Right lobe of liver (tissue), 4 donors: ENCODE results near the gene TTC17.

Experiments used
- POLR2A ChIP-seq: fragments of 450-650 bp; IDR thresholded peaks from one replicate; pipeline ENCODE4 v1.6.1; 2017; ENCODE audit warnings: antibody characterized with exemption, mild to moderate bottlenecking
- TF ChIP-seq, protein P1 (sequence below), 4 donors: fragments of 200-600 bp in 3 of 4; fragments of 450-650 bp in 1 of 4; IDR thresholded peaks; one replicate each; pipeline versions ENCODE4 v1.5.1 to v1.8.0; 2016 to 2022; ENCODE audit warnings: antibody characterized with exemption in 4 of 4, mild to moderate bottlenecking in 2 of 4
- donor health status: DM: no; HTN: no; CAD: no.
- donor health status: DM: no; HTN: no; CAD: no.
- donor health status: DM: no; HTN: yes; CAD: no.

DNA sequence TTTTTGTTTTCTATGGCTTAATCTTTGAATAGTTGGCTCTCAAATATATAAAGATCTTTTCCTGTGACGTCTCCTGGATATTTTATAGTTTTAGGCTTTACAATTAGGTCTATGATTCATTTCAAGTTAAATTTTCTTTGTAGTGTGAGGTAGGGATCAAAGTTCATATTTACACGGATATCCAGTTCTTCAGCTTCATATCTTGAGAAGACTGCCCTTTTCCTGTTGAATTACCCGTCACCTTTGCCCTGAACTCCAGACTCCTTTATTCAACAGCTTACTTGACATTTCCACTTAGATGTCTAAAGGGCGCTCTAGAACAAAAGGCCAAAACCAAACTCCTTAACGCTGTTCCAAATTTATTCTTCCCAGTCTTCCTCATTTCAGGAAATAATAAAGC lies 51.7 kb downstream of the TTC17 start:
- TF ChIP-seq, protein P1, sequence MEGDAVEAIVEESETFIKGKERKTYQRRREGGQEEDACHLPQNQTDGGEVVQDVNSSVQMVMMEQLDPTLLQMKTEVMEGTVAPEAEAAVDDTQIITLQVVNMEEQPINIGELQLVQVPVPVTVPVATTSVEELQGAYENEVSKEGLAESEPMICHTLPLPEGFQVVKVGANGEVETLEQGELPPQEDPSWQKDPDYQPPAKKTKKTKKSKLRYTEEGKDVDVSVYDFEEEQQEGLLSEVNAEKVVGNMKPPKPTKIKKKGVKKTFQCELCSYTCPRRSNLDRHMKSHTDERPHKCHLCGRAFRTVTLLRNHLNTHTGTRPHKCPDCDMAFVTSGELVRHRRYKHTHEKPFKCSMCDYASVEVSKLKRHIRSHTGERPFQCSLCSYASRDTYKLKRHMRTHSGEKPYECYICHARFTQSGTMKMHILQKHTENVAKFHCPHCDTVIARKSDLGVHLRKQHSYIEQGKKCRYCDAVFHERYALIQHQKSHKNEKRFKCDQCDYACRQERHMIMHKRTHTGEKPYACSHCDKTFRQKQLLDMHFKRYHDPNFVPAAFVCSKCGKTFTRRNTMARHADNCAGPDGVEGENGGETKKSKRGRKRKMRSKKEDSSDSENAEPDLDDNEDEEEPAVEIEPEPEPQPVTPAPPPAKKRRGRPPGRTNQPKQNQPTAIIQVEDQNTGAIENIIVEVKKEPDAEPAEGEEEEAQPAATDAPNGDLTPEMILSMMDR (IDR thresholded peaks at IDR 0.05), result no peak
- TF ChIP-seq POLR2A, result no peak
